ENCODE measurements around the gene COL8A1.

The COL8A1 gene

GRCh38 chr3:99627062-99627826 is 11.2 kb upstream of the COL8A1 start:
- TF ChIP-seq, protein P1, sequence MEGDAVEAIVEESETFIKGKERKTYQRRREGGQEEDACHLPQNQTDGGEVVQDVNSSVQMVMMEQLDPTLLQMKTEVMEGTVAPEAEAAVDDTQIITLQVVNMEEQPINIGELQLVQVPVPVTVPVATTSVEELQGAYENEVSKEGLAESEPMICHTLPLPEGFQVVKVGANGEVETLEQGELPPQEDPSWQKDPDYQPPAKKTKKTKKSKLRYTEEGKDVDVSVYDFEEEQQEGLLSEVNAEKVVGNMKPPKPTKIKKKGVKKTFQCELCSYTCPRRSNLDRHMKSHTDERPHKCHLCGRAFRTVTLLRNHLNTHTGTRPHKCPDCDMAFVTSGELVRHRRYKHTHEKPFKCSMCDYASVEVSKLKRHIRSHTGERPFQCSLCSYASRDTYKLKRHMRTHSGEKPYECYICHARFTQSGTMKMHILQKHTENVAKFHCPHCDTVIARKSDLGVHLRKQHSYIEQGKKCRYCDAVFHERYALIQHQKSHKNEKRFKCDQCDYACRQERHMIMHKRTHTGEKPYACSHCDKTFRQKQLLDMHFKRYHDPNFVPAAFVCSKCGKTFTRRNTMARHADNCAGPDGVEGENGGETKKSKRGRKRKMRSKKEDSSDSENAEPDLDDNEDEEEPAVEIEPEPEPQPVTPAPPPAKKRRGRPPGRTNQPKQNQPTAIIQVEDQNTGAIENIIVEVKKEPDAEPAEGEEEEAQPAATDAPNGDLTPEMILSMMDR (conservative IDR thresholded peaks at IDR 0.05; ENCODE audit: control insufficient read depth, insufficient read depth, low read depth, low read length): peak; percentile 33
- peak; percentile 50 for DNase-seq (ENCODE audit: low read depth)
- H3K4me3 ChIP-seq (ENCODE audit: control insufficient read depth, low read depth, low read length): no peak overlapping the region

GRCh38 chr3:99630815-99631214 is 7.6 kb upstream of the COL8A1 start:
- DNase-seq (ENCODE audit: low read depth): no peak
- TF ChIP-seq, protein P1 (conservative IDR thresholded peaks at IDR 0.05; ENCODE audit: control insufficient read depth, insufficient read depth, low read depth, low read length): no peak
- no peak overlapping the region for H3K4me3 ChIP-seq (ENCODE audit: control insufficient read depth, low read depth, low read length)

DNA sequence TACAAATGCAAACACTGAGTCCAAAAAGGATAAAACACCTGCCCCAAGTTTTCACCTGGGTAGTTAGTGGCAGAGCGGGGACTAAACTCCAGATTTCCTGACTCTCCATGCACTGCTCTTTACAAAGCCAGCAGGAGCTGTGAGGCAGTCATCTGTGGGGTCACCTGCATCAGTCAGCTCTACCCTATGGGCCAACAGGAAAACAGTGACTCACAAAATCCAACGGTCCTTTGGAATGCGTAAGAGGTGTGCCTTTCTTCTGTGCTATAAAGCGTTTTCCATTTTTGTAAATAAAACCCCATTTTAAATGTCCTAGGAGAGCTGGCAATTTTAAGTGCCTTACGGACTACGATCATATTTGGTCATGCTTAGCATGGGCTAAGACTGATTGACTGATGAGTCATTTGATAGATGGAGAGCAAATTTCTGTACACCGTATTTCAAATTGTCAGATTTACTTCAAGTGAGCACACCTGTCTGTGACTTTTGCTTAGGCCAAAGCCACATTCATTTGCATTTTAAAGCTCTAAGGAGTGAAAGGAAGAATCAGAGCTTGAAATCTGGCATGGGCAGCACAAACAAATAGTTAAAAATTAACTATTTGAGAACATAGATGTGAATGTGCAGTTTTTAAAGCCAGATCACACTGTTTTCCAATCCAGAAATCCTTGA is 4.4 kb upstream of the COL8A1 start:
- no peak overlapping the region for H3K4me3 ChIP-seq (ENCODE audit: control insufficient read depth, low read depth, low read length)
- TF ChIP-seq, protein P1 (conservative IDR thresholded peaks at IDR 0.05; ENCODE audit: control insufficient read depth, insufficient read depth, low read depth, low read length): no peak

GRCh38 chr3:99634881-99635280 is 3.5 kb upstream of the COL8A1 start:
- TF ChIP-seq, protein P1 (conservative IDR thresholded peaks at IDR 0.05; ENCODE audit: control insufficient read depth, insufficient read depth, low read depth, low read length): no peak
- no peak for DNase-seq (ENCODE audit: low read depth)

More for the DNA sequence above, 4.4 kb upstream of the COL8A1 start:
- no peak for DNase-seq (ENCODE audit: low read depth)

DNA sequence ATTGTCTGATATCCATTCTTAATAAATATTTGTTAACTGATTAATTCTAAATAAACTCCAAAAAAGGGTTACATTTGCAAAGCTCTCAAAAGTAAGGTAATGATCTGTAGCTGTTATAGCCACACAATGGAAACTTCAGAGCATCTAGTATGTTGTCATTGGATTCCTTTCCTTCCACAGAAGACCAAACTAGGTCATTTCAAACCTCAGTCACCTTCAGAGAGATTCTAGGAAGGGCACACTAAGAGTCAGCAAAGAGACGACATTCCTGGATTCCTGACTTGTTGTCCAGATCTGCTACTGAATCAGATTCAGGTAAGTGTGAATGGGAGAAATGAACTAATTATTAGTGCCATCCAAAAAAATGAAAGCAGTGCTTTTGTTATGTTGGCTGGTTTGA is 3.0 kb upstream of the COL8A1 start:
- no peak overlapping the region for H3K4me3 ChIP-seq (ENCODE audit: control insufficient read depth, low read depth, low read length)
- no peak for DNase-seq (ENCODE audit: low read depth)
- TF ChIP-seq, protein P1 (conservative IDR thresholded peaks at IDR 0.05; ENCODE audit: control insufficient read depth, insufficient read depth, low read depth, low read length): no peak

More at GRCh38 chr3:99634881-99635280, 3.5 kb upstream of the COL8A1 start:
- no peak overlapping the region for H3K4me3 ChIP-seq (ENCODE audit: control insufficient read depth, low read depth, low read length)

- no peak for DNase-seq (ENCODE audit: low read depth)
- peak overlapping the region; percentile 88 for H3K4me3 ChIP-seq (ENCODE audit: control insufficient read depth, low read depth, low read length)
- TF ChIP-seq, protein P1 (conservative IDR thresholded peaks at IDR 0.05; ENCODE audit: control insufficient read depth, insufficient read depth, low read depth, low read length): peak; percentile 30
These were observed 1.4 kb upstream of the COL8A1 start for GRCh38 chr3:99637016-99637367.

All from fibroblast of mammary gland (primary cell).